ENCODE results near the gene CD3D.

CD3D gene

DNA sequence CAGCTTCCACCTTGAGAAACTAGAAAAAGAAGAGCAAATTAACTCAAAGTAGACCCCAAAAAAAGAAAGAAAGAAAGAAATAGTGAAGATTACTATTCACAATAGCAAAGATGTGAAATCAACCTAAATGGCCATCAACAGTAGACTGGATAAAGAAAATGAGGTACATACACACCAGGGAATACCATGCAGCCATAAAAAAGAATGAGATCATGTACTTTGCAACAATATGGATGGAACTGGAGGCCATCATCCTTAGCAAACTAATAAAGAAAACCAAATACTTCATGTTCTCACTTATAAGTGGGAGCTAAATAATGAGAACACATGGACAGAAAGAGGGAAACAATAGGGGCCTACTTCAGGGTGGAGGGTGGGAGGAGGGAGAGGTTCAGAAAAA, 13.8 kb downstream of the CD3D start:
- no peaks in the 10 kb centered on the region for H3K9me3 ChIP-seq
- no peaks in the 10 kb centered on the region for H3K4me1 ChIP-seq
- TF ChIP-seq, protein P1, sequence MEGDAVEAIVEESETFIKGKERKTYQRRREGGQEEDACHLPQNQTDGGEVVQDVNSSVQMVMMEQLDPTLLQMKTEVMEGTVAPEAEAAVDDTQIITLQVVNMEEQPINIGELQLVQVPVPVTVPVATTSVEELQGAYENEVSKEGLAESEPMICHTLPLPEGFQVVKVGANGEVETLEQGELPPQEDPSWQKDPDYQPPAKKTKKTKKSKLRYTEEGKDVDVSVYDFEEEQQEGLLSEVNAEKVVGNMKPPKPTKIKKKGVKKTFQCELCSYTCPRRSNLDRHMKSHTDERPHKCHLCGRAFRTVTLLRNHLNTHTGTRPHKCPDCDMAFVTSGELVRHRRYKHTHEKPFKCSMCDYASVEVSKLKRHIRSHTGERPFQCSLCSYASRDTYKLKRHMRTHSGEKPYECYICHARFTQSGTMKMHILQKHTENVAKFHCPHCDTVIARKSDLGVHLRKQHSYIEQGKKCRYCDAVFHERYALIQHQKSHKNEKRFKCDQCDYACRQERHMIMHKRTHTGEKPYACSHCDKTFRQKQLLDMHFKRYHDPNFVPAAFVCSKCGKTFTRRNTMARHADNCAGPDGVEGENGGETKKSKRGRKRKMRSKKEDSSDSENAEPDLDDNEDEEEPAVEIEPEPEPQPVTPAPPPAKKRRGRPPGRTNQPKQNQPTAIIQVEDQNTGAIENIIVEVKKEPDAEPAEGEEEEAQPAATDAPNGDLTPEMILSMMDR (IDR thresholded peaks at IDR 0.05; ENCODE audit: low read depth, low read length), result no peak
- H3K4me3 ChIP-seq (ENCODE audit: low read depth, low read length), result no peak overlapping the region
- H3K36me3 ChIP-seq, result no peaks in the 10 kb centered on the region
- no peak for DNase-seq
- H3K27me3 ChIP-seq, result peaks cover 8% of the 10 kb centered on the region; the same call in 1 of the 2 replicates

GRCh38 chr11:118325283-118325682, 17.2 kb downstream of the CD3D start:
- Histone ChIP-seq H3K36me3 (no peaks in the 10 kb centered on the region), H3K4me3 (ENCODE audit: low read depth, low read length) (no peak overlapping the region), H3K27me3 (peaks cover 8% of the 10 kb centered on the region; the same call in 1 of the 2 replicates), H3K9me3 (no peaks in the 10 kb centered on the region), H3K4me1 (no peaks in the 10 kb centered on the region)
- TF ChIP-seq, protein P1 (IDR thresholded peaks at IDR 0.05; ENCODE audit: low read depth, low read length), result no peak
- no peak for DNase-seq

DNA sequence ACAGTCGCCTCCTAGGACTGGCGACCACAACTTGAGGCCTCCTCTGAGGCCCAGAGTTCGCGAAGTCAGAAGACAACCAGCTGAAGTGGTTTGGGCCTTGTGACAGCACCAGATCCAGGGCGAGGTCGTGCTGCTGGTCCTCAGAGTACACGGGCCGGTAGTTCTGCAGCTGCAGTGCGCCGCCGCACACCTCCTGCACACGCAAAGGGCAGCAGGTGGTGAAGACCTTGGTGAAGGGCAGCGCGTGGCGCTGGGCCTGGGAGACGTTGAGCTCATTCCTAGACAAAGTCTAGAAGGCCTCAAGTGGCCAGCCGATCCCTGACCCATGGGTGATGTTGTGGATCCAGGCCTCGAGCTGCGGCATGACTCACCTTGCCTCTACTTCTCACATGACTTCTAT, 19.8 kb downstream of the CD3D start:
- Histone ChIP-seq H3K27me3 (peaks cover 2% of the 10 kb centered on the region; the same call in 1 of the 2 replicates), H3K4me3 (ENCODE audit: low read depth, low read length) (no peak overlapping the region), H3K9me3 (no peaks in the 10 kb centered on the region), H3K36me3 (no peaks in the 10 kb centered on the region), H3K4me1 (no peaks in the 10 kb centered on the region)
- DNase-seq, result no peak
- TF ChIP-seq, protein P1 (IDR thresholded peaks at IDR 0.05; ENCODE audit: low read depth, low read length), result no peak

GRCh38 chr11:118321386-118322082, 21.0 kb downstream of the CD3D start:
- no peaks in the 10 kb centered on the region for H3K27me3 ChIP-seq
- no peak overlapping the region for H3K4me3 ChIP-seq (ENCODE audit: low read depth, low read length)
- no peaks in the 10 kb centered on the region for H3K4me1 ChIP-seq
- no peaks in the 10 kb centered on the region for H3K36me3 ChIP-seq
- TF ChIP-seq, protein P1 (IDR thresholded peaks at IDR 0.05; ENCODE audit: low read depth, low read length), result no peak
- no peak for DNase-seq
- H3K9me3 ChIP-seq, result no peaks in the 10 kb centered on the region

DNA sequence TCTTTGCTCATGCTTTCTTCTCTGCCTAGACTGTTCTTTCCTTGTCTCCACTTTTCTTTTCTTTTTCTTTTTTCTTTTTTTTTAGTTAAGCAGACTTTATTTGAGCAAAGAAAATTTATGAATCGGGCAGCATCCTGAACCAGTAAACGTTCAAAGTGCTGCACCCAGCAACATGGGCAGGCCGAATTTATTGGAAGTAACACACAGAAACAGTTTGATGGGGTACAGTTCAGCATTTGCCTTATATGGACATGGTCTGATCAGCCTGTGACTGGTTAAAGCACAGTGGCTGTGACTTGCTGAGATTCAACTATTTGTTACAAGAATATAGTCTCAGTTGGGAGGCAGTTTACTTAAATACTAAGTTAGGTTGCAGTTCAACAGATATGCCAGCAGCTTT, 22.0 kb downstream of the CD3D start:
- TF ChIP-seq, protein P1 (IDR thresholded peaks at IDR 0.05; ENCODE audit: low read depth, low read length), result no peak
- no peaks in the 10 kb centered on the region for H3K36me3 ChIP-seq
- no peaks in the 10 kb centered on the region for H3K9me3 ChIP-seq
- H3K4me3 ChIP-seq (ENCODE audit: low read depth, low read length), result no peak overlapping the region
- no peak for DNase-seq
- H3K27me3 ChIP-seq, result no peaks in the 10 kb centered on the region
- no peaks in the 10 kb centered on the region for H3K4me1 ChIP-seq

DNA sequence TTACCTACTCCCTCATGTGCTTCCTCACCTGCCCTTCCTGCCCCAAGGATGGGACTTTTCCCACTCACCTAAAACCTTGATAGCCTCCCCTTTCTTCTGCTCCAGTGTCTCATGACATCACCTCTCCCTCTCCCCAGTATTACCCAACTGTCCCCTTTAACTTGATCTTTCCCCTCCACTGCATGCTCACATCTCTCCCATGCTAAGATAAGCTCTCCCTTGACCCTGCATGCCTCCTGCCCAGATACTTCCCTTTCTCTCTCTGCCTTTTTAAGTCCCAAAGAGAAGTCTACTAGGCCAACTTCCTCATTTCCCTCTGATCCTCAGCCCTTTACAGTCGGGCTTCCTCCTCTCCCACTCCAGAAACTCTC, 23.2 kb downstream of the CD3D start:
- DNase-seq, result no peak
- no peaks in the 10 kb centered on the region for H3K4me1 ChIP-seq
- TF ChIP-seq, protein P1 (IDR thresholded peaks at IDR 0.05; ENCODE audit: low read depth, low read length), result no peak
- H3K27me3 ChIP-seq, result 0 out of 2 replicates have a peak, but pooled peaks cover 4% of the 10 kb centered on the region
- H3K4me3 ChIP-seq (ENCODE audit: low read depth, low read length), result no peak overlapping the region
- no peaks in the 10 kb centered on the region for H3K36me3 ChIP-seq
- H3K9me3 ChIP-seq, result no peaks in the 10 kb centered on the region

Data from BE2C (cell line).